Liver (tissue), 3 donors: ENCODE results near the gene CDKN3.

ENCODE experiments used
- ATF3 ChIP-seq: IDR thresholded peaks from 2 replicates; pipeline ENCODE4 v1.6.1; 2016; ENCODE audit warnings: antibody characterized with exemption
- EGR1 ChIP-seq, 2 donors: IDR thresholded peaks; 2 replicates each; pipeline ENCODE4 v1.6.1; 2016 to 2018; ENCODE audit warnings: antibody characterized with exemption in 2 of 2, low read depth in 2 of 2
- GABPA ChIP-seq, 2 donors: IDR thresholded peaks in 1 of 2; conservative IDR thresholded peaks in 1 of 2; 2 replicates each; pipeline ENCODE4 v1.6.1; 2016; ENCODE audit warnings: antibody characterized with exemption in 2 of 2, mild to moderate bottlenecking in 1 of 2, moderate library complexity in 1 of 2
- JUND ChIP-seq, 2 donors: IDR thresholded peaks; 2 replicates each; pipeline ENCODE4 v1.6.1; 2016; ENCODE audit warnings: antibody characterized with exemption in 2 of 2
- RAD21 ChIP-seq, 2 donors: IDR thresholded peaks; 2 replicates each; pipeline ENCODE4 v1.6.1; 2016; ENCODE audit warnings: antibody characterized with exemption in 2 of 2, mild to moderate bottlenecking in 2 of 2
- REST ChIP-seq: IDR thresholded peaks from 2 replicates; pipeline ENCODE4 v1.6.1; 2016; ENCODE audit warnings: antibody characterized with exemption, mild to moderate bottlenecking
- RXRA ChIP-seq, 2 donors: IDR thresholded peaks; 2 replicates each; pipeline ENCODE4 v1.6.1; 2017 to 2018; ENCODE audit warnings: antibody characterized with exemption in 2 of 2, mild to moderate bottlenecking in 1 of 2
- SP1 ChIP-seq: IDR thresholded peaks from 2 replicates; pipeline ENCODE4 v1.6.1; 2018; ENCODE audit warnings: antibody characterized with exemption, mild to moderate bottlenecking
- TAF1 ChIP-seq: conservative IDR thresholded peaks from 2 replicates; pipeline ENCODE4 v1.6.1; 2016; ENCODE audit warnings: antibody characterized with exemption, mild to moderate bottlenecking
- YY1 ChIP-seq: IDR thresholded peaks from 2 replicates; pipeline ENCODE4 v1.6.1; 2016; ENCODE audit warnings: antibody characterized with exemption, mild to moderate bottlenecking
- TF ChIP-seq, protein P1 (sequence below): fragments of 150-350 bp; IDR thresholded peaks from 2 replicates; pipeline ENCODE4 v1.5.1; 2017; ENCODE audit warnings: improper control_type of control experiment, low read depth, low read length; ENCODE audit not compliant: missing input control
- TF ChIP-seq, protein P2 (sequence below): IDR thresholded peaks from 2 replicates; pipeline ENCODE4 v1.6.1; 2016; ENCODE audit warnings: antibody characterized with exemption
- TF ChIP-seq, protein P3 (sequence below): IDR thresholded peaks from 2 replicates; pipeline ENCODE4 v1.6.1; 2016; ENCODE audit warnings: antibody characterized with exemption
- donor health status: healthy.
- donor health status: healthy.

- TF ChIP-seq EGR1 (IDR thresholded peaks at IDR 0.05; ENCODE audit: low read depth in 2 of 2) (no peak), GABPA (IDR thresholded peaks at IDR 0.05 in 1 of 2, conservative IDR thresholded peaks at IDR 0.05 in 1 of 2) (no peak), YY1 (no peak), ATF3 (no peak), TAF1 (no peak), RAD21 (IDR thresholded peaks at IDR 0.05) (no peak), JUND (IDR thresholded peaks at IDR 0.05) (no peak), REST (no peak), SP1 (no peak), RXRA (IDR thresholded peaks at IDR 0.05) (no peak)
- TF ChIP-seq, protein P1, sequence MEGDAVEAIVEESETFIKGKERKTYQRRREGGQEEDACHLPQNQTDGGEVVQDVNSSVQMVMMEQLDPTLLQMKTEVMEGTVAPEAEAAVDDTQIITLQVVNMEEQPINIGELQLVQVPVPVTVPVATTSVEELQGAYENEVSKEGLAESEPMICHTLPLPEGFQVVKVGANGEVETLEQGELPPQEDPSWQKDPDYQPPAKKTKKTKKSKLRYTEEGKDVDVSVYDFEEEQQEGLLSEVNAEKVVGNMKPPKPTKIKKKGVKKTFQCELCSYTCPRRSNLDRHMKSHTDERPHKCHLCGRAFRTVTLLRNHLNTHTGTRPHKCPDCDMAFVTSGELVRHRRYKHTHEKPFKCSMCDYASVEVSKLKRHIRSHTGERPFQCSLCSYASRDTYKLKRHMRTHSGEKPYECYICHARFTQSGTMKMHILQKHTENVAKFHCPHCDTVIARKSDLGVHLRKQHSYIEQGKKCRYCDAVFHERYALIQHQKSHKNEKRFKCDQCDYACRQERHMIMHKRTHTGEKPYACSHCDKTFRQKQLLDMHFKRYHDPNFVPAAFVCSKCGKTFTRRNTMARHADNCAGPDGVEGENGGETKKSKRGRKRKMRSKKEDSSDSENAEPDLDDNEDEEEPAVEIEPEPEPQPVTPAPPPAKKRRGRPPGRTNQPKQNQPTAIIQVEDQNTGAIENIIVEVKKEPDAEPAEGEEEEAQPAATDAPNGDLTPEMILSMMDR, result no peak
- TF ChIP-seq, protein P2, sequence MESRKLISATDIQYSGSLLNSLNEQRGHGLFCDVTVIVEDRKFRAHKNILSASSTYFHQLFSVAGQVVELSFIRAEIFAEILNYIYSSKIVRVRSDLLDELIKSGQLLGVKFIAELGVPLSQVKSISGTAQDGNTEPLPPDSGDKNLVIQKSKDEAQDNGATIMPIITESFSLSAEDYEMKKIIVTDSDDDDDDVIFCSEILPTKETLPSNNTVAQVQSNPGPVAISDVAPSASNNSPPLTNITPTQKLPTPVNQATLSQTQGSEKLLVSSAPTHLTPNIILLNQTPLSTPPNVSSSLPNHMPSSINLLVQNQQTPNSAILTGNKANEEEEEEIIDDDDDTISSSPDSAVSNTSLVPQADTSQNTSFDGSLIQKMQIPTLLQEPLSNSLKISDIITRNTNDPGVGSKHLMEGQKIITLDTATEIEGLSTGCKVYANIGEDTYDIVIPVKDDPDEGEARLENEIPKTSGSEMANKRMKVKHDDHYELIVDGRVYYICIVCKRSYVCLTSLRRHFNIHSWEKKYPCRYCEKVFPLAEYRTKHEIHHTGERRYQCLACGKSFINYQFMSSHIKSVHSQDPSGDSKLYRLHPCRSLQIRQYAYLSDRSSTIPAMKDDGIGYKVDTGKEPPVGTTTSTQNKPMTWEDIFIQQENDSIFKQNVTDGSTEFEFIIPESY, result no peak
- TF ChIP-seq, protein P3, sequence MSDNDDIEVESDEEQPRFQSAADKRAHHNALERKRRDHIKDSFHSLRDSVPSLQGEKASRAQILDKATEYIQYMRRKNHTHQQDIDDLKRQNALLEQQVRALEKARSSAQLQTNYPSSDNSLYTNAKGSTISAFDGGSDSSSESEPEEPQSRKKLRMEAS, result no peak
These were observed 27.7 kb downstream of the CDKN3 start for GRCh38 chr14:54424479-54424901.
